ENCODE data around the gene CFD. TPM values are rescaled to one million over a fixed set of nuclear protein-coding genes. Genes with fewer than 3 reads are reported as not detected.

CFD gene
- total RNA-seq, 1 experiment from 2014 or later, result 1.9 TPM

DNA sequence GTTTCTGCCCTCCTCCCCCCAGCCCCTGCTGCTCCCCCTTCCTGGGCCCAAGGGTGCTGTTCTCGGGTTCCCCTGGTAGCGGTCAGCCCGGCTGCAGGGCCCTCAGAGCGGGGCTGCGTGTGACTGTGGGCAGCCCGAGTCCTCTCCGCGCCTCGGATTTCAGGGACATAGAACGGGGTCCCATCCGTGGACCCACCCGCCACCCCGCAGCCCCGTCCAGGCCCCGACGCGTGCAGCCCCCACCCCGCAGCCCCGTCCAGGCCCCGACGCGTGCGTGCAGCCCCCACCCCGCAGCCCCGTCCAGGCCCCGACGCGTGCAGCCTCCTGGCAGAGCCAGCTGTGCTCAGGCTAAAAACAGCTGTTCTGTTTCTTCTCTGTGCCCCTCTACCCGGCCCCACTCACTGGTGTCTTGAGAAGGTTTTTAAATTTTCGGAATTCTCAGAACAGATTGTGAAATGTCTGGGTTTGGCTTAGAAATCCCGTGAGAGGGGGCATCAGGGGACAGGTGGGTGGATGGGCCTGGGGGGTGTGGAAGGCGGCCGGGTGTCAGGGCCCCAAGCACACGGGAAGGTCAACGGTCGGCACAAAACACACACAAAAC is 24.2 kb upstream of the CFD start:
- H4K20me1 ChIP-seq (ENCODE audit: control insufficient read depth, insufficient read depth, insufficient read length), result no peaks in the 10 kb centered on the region
- no peaks in the 10 kb centered on the region; a peak in 1 of 5 replicates for H3K9me3 Mint-ChIP-seq
- no CpG with 5 or more reads among the region's 36 CpGs for WGBS (ENCODE audit: extremely low coverage, insufficient read length, low lambda C conversion rate)
- H3K14ac ChIP-seq (ENCODE audit: insufficient read depth, low read length), result no peak overlapping the region
- H4K5ac ChIP-seq (ENCODE audit: insufficient read length, low read depth, low read length), result no peak overlapping the region
- H3K27ac Mint-ChIP-seq, result peak overlapping the region in 2 of 3 experiments; percentile 44; a peak in 1 of 7 replicates
- H3K56ac ChIP-seq (ENCODE audit: insufficient read length, low read depth, low read length), result no peak overlapping the region
- no peak overlapping the region for H3K4me2 ChIP-seq (ENCODE audit: insufficient read depth, insufficient read length, low read length)
- H3K27me3 Mint-ChIP-seq (ENCODE audit: low read depth), result peaks cover 8% of the 10 kb centered on the region
- no peak overlapping the region for H3K23ac ChIP-seq (ENCODE audit: insufficient read length, low read depth, low read length)
- no peak overlapping the region for H3K4me3 Mint-ChIP-seq
- no peak overlapping the region for H2BK5ac ChIP-seq (ENCODE audit: insufficient read length, low read length)
- H3K79me2 ChIP-seq (ENCODE audit: insufficient read depth, low read length), result no peaks in the 10 kb centered on the region
- no peak for DNase-seq
- H4K8ac ChIP-seq (replicated peaks; ENCODE audit: insufficient read length, low read depth, low read length), result no peak overlapping the region
- H3K4ac ChIP-seq (ENCODE audit: low read depth, low read length), result no peak overlapping the region
- H3K9me3 ChIP-seq (ENCODE audit: control insufficient read depth, low read depth, low read length), result no peaks in the 10 kb centered on the region
- H2BK15ac ChIP-seq (ENCODE audit: low read depth, low read length), result no peak overlapping the region
- no peak overlapping the region for H2BK12ac ChIP-seq (ENCODE audit: insufficient read length, low read depth, low read length)
- no peak overlapping the region for H2AFZ ChIP-seq (ENCODE audit: low read length)
- H3K23me2 ChIP-seq (ENCODE audit: insufficient read length, low read depth, low read length, poor library complexity, severe bottlenecking), result no peaks in the 10 kb centered on the region
- no peak overlapping the region for H2BK20ac ChIP-seq (ENCODE audit: low read depth, low read length, poor library complexity, severe bottlenecking)
- H3K4me1 Mint-ChIP-seq, result no peaks in the 10 kb centered on the region
- H3K9ac ChIP-seq (ENCODE audit: extremely low read depth, insufficient read length, low read length), result no peak overlapping the region
- H3K27me3 ChIP-seq (ENCODE audit: insufficient read depth, low read length), result no peaks in the 10 kb centered on the region
- no peaks in the 10 kb centered on the region for H3K4me1 ChIP-seq (ENCODE audit: insufficient read depth, low read length)
- H3T11ph ChIP-seq (ENCODE audit: low read length), result no peak overlapping the region
- H3K18ac ChIP-seq (ENCODE audit: insufficient read length, low read depth, low read length), result no peak overlapping the region
- H2AK5ac ChIP-seq (ENCODE audit: insufficient read length, low read length), result no peak overlapping the region
- no peaks in the 10 kb centered on the region for H3K79me1 ChIP-seq (ENCODE audit: insufficient read depth, low read depth, low read length, poor library complexity, severe bottlenecking)
- TF ChIP-seq, protein P1, sequence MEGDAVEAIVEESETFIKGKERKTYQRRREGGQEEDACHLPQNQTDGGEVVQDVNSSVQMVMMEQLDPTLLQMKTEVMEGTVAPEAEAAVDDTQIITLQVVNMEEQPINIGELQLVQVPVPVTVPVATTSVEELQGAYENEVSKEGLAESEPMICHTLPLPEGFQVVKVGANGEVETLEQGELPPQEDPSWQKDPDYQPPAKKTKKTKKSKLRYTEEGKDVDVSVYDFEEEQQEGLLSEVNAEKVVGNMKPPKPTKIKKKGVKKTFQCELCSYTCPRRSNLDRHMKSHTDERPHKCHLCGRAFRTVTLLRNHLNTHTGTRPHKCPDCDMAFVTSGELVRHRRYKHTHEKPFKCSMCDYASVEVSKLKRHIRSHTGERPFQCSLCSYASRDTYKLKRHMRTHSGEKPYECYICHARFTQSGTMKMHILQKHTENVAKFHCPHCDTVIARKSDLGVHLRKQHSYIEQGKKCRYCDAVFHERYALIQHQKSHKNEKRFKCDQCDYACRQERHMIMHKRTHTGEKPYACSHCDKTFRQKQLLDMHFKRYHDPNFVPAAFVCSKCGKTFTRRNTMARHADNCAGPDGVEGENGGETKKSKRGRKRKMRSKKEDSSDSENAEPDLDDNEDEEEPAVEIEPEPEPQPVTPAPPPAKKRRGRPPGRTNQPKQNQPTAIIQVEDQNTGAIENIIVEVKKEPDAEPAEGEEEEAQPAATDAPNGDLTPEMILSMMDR (conservative IDR thresholded peaks at IDR 0.05), result no peak
- H4K91ac ChIP-seq (ENCODE audit: insufficient read length, low read depth, low read length), result no peak overlapping the region
- H2BK120ac ChIP-seq (ENCODE audit: low read depth, low read length, poor library complexity, severe bottlenecking), result no peak overlapping the region
- H3K27ac ChIP-seq (ENCODE audit: insufficient read length, low read depth, low read length), result no peak overlapping the region
- no peaks in the 10 kb centered on the region for H3K36me3 Mint-ChIP-seq (ENCODE audit: insufficient read depth in 1 of 3, low read depth in 3 of 3)

Data from H9 (cell line).